GM18519 (cell line): Measurements from ENCODE around the gene JAK2.

Experiments used
- ATAC-seq: cut with Tn5 transposase; IDR thresholded peaks from one replicate; pipeline ENCODE4 v1.9.1; 2021; ENCODE audit warnings: mild to moderate bottlenecking, moderate library complexity; ENCODE audit not compliant: unreplicated experiment, low FRiP score

Gene JAK2

GRCh38 chr9:5122116-5122515 lies 137.0 kb downstream of the JAK2 start:
- no peak for ATAC-seq

- ATAC-seq: no peak
Observed at GRCh38 chr9:5122516-5122915, 137.4 kb downstream of the JAK2 start.

GRCh38 chr9:5140151-5140550 lies 155.1 kb downstream of the JAK2 start:
- ATAC-seq: no peak

- no peak for ATAC-seq
Observed at GRCh38 chr9:5144217-5144616, 159.1 kb downstream of the JAK2 start.

- ATAC-seq: no peak
Observed at GRCh38 chr9:5146241-5146640, 161.2 kb downstream of the JAK2 start.
